Skeletal muscle satellite cell (primary cell): ENCODE measurements around the gene RHOBTB1. TPM values are rescaled to one million over a fixed set of nuclear protein-coding genes. Genes with fewer than 3 reads are reported as not detected.

ENCODE experiments used
- H3K27me3 ChIP-seq: 2 replicates; pipeline ENCODE4 v1.7.0; 2013; ENCODE audit warnings: low read length; ENCODE audit not compliant: control insufficient read depth, insufficient read depth
- H3K36me3 ChIP-seq: 2 replicates; pipeline ENCODE4 v1.7.0; 2013; ENCODE audit warnings: mild to moderate bottlenecking, control low read depth, low read length; ENCODE audit not compliant: insufficient read depth
- H3K4me1 ChIP-seq: 2 replicates; pipeline ENCODE4 v1.7.0; 2013; ENCODE audit warnings: low read length; ENCODE audit not compliant: control insufficient read depth, insufficient read depth
- H3K4me2 ChIP-seq: 2 replicates; pipeline ENCODE4 v1.7.0; 2013; ENCODE audit warnings: mild to moderate bottlenecking, low read length
- H3K4me3 ChIP-seq: 2 replicates; pipeline ENCODE4 v1.7.0; 2013; ENCODE audit warnings: low read length
- H3K9ac ChIP-seq: 2 replicates; pipeline ENCODE4 v1.7.0; 2013; ENCODE audit warnings: mild to moderate bottlenecking, low read depth, low read length, moderate library complexity
- H3K9me3 ChIP-seq: replicated peaks from 2 replicates; pipeline ENCODE4 v1.7.0; 2013; ENCODE audit warnings: mild to moderate bottlenecking, control low read depth, low read length
- total RNA-seq: library from RNA; depleted of rRNA; stranded (reverse); fragments of >200 nt; gene quantifications from 2 replicates; pipeline ENCODE4 v1.2.3, GENCODE V29; 2012; rRNA removed

The RHOBTB1 gene, protein sequence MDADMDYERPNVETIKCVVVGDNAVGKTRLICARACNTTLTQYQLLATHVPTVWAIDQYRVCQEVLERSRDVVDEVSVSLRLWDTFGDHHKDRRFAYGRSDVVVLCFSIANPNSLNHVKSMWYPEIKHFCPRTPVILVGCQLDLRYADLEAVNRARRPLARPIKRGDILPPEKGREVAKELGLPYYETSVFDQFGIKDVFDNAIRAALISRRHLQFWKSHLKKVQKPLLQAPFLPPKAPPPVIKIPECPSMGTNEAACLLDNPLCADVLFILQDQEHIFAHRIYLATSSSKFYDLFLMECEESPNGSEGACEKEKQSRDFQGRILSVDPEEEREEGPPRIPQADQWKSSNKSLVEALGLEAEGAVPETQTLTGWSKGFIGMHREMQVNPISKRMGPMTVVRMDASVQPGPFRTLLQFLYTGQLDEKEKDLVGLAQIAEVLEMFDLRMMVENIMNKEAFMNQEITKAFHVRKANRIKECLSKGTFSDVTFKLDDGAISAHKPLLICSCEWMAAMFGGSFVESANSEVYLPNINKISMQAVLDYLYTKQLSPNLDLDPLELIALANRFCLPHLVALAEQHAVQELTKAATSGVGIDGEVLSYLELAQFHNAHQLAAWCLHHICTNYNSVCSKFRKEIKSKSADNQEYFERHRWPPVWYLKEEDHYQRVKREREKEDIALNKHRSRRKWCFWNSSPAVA
- 6.8 and 11.8 TPM in 2 replicates for total RNA-seq

DNA sequence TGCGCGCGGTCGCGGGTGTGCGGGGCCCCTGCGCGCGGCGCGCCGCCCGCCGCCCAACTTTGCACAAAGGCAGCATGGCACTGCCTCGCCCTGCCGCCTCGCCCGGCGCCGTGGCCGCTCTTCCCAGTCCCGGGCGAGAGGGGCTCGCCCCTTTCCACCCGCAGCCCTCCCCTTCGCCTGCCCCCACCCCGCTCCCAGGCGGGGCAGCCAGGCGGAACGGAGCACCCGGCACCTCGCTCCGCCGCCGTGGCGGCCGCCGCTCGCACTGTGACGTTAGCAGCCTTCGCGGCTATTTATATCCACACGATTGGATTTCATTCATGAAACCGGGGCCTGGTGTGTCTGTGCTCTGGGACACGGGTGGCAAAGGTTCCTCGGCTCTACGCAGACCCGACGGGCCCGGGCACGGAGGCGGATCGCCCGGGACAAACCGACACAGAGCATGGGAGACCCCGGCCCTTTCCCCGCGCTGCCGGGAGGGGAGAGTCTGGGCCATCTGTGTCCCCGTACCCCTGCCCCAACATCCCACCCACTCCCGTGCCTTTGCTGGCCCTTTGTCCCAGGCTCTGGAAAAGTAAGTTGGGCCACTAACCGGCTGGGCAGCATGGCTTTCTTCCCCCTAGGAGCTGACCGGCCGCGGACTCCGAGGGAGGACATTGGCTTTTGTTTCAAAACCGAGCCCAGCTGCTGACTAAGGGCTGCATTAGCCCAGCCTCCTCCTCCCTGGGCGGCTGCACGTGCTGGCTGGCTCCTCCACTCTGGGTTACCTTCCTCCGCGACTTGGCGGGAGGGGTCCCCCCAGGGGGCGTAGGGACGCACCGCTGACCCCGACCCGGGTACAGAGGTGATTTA lies at the start of gene RHOBTB1:
TSS of gene RHOBTB1 (minus strand) at position 128 of the 852 bp plus-strand sequence. CDS start 32,643 bp downstream, outside the sequence.
- peaks cover 26% of the 10 kb centered on the region for H3K4me1 ChIP-seq
- H3K9me3 ChIP-seq, result no peaks in the 10 kb centered on the region
- H3K36me3 ChIP-seq, result no peaks in the 10 kb centered on the region
- peak within 1 kb of the TSS; percentile 82 for H3K4me3 ChIP-seq
- peak within 1 kb of the TSS; percentile 99 for H3K9ac ChIP-seq
- no peaks in the 10 kb centered on the region for H3K27me3 ChIP-seq
- peak within 1 kb of the TSS; percentile 97 for H3K4me2 ChIP-seq

DNA sequence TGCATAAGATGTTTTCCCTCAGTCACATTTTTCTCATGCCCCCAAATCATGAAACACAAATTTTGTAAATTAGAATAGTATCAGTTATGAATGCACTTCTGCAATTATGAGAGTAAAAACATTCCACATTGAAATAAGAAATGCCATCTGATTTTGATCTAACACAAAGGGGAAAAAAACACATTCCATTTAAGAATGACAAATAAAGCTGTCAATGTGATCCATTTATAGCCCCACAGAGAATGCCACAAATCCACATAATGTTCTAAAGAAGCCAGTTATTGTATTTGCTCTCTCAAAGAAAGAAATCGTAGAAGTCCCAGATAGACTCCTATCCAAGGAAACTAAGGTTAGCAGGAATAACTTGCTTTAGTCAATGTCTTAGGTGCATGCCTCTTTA lies 48.7 kb upstream of the RHOBTB1 start:
- no peaks in the 10 kb centered on the region for H3K36me3 ChIP-seq
- no peak overlapping the region for H3K4me3 ChIP-seq
- no peaks in the 10 kb centered on the region for H3K4me1 ChIP-seq
- H3K9ac ChIP-seq, result no peak overlapping the region
- no peak overlapping the region for H3K4me2 ChIP-seq
- no peaks in the 10 kb centered on the region for H3K9me3 ChIP-seq
- H3K27me3 ChIP-seq, result no peaks in the 10 kb centered on the region

DNA sequence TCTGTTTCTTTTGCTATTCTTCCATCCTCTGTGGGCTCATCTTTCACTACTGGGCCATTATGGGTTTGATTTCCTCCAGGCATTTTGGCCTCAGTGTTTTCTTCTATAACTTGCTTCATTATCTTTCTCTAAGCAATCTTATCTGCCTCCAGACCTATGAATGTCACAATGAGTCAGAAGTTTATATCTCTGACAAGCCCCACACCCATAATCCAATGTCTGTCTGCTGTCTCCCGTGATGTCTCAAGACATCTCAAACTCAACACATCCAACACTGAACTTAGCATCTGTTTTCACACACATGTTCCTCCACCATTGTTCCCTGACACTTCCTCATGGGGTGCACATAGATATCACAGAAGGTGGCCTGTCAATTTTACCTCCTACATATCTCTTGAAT lies 46.7 kb upstream of the RHOBTB1 start:
- Histone ChIP-seq H3K4me2 (no peak overlapping the region), H3K4me3 (no peak overlapping the region), H3K9ac (no peak overlapping the region), H3K36me3 (no peaks in the 10 kb centered on the region), H3K27me3 (no peaks in the 10 kb centered on the region), H3K4me1 (peaks cover 7% of the 10 kb centered on the region), H3K9me3 (no peaks in the 10 kb centered on the region)

DNA sequence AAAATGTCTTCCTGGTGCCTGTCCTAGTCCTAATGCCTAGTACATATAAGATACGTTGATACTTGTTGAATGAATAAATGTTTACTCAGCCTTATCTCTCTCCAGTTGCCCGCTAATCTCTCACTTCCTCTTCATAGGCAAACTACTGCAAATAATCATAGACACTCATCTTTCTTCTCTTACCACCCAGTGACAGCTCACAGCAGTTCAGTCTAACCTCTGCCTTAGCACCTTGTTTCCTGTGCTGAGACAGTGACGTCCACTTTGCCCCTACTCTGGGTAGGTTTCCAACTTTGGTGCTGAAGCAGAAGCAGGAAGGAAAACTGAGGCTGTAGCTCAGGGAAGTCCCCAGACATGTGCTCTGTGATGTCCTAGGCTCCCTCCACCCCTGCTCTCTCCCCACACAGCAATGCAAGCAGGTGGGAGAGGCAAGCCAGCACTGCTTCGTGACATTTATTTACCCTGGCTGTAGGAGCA lies 45.5 kb upstream of the RHOBTB1 start:
- H3K27me3 ChIP-seq, result no peaks in the 10 kb centered on the region
- no peak overlapping the region for H3K4me2 ChIP-seq
- H3K4me1 ChIP-seq, result peaks cover 7% of the 10 kb centered on the region
- no peak overlapping the region for H3K9ac ChIP-seq
- H3K36me3 ChIP-seq, result no peaks in the 10 kb centered on the region
- no peak overlapping the region for H3K4me3 ChIP-seq
- H3K9me3 ChIP-seq, result no peaks in the 10 kb centered on the region

DNA sequence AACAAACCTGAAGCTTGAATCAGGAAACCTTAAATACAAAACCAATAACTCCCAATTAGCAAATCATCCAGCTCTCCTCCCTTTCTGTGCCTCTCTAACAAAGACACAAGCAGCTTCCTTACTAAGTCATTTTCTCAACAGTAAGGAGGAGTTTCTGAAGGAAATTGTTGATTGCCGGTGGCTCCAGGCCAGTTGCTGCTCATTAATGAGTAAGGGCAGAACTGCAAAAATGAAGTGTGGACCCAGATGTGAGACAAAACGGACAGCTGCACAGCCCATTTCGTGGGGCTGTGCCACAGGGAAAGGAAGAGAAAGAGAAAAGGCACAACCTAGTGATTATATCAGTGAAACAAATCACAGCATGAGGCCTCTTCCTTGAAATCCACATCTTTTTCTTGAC lies 42.8 kb upstream of the RHOBTB1 start:
- H3K36me3 ChIP-seq, result no peaks in the 10 kb centered on the region
- no peak overlapping the region for H3K4me3 ChIP-seq
- H3K9me3 ChIP-seq, result no peaks in the 10 kb centered on the region
- no peak overlapping the region for H3K4me2 ChIP-seq
- H3K9ac ChIP-seq, result no peak overlapping the region
- no peaks in the 10 kb centered on the region for H3K27me3 ChIP-seq
- peaks cover 7% of the 10 kb centered on the region for H3K4me1 ChIP-seq

DNA sequence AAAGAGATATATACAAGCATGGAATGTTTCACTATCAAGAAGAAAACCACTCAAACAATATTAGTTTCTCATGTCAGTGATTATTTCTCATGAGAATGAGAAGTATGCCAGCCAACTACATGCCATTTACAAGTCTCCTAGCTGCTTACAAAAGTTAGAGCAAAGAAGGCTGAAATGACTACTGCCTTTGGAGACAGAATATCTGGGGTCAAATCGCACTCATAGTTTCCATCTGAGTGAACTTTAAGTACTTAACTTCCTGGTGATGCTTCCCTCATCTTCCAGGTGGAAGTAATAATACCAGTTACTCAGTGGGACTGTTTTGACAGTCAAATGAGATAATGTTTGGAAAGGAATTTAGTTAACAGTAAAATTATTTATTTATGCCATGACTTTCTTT lies 42.0 kb upstream of the RHOBTB1 start:
- H3K36me3 ChIP-seq, result no peaks in the 10 kb centered on the region
- no peak overlapping the region for H3K4me2 ChIP-seq
- peaks cover 11% of the 10 kb centered on the region for H3K4me1 ChIP-seq
- no peaks in the 10 kb centered on the region for H3K9me3 ChIP-seq
- no peak overlapping the region for H3K9ac ChIP-seq
- no peak overlapping the region for H3K4me3 ChIP-seq
- H3K27me3 ChIP-seq, result no peaks in the 10 kb centered on the region

DNA sequence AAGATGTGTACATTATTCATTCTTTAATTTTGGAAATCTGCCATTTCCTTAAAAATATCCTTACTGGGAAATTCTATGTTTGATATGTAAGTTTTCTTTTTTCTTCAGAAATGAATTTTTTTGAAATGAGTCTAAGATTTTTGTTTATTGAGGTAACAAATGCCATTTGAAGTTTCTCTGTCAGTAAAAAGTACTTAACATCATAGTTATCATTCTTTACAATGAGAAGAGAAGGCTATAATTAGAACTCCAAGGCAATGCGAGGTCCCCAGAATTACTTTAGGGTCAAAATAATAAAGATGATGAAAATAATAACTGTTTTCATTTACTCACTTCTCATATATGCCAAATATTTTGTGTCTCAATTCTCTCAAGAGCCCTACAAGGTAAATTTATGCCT lies 37.0 kb upstream of the RHOBTB1 start:
- no peaks in the 10 kb centered on the region for H3K27me3 ChIP-seq
- no peak overlapping the region for H3K9ac ChIP-seq
- H3K36me3 ChIP-seq, result no peaks in the 10 kb centered on the region
- H3K4me3 ChIP-seq, result no peak overlapping the region
- peaks cover 31% of the 10 kb centered on the region for H3K4me1 ChIP-seq
- no peaks in the 10 kb centered on the region for H3K9me3 ChIP-seq
- no peak overlapping the region for H3K4me2 ChIP-seq

DNA sequence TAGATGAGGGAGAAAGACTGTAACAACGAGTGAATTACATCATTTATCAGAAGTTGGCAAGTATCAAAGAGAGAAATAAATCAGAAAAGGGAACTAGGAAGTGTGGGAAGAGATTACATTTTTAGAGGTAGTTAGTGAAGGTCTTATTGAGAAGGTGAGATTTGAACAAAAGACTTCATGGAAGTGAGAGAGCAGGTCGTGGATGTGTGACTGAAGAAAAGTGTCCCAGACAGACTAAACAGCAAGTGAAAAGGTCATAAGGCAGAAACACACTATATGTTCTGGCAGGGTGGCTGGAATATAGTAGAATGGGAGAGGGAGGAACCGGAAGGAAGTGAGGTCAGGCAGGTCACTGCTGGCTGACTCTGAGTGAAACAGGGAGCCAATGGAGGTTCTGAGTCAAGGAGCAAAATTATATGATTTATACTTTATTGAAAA lies 35.7 kb upstream of the RHOBTB1 start:
- Histone ChIP-seq H3K4me3 (no peak overlapping the region), H3K27me3 (no peaks in the 10 kb centered on the region), H3K4me2 (no peak overlapping the region), H3K9me3 (no peaks in the 10 kb centered on the region), H3K36me3 (no peaks in the 10 kb centered on the region), H3K4me1 (peaks cover 42% of the 10 kb centered on the region), H3K9ac (no peak overlapping the region)

DNA sequence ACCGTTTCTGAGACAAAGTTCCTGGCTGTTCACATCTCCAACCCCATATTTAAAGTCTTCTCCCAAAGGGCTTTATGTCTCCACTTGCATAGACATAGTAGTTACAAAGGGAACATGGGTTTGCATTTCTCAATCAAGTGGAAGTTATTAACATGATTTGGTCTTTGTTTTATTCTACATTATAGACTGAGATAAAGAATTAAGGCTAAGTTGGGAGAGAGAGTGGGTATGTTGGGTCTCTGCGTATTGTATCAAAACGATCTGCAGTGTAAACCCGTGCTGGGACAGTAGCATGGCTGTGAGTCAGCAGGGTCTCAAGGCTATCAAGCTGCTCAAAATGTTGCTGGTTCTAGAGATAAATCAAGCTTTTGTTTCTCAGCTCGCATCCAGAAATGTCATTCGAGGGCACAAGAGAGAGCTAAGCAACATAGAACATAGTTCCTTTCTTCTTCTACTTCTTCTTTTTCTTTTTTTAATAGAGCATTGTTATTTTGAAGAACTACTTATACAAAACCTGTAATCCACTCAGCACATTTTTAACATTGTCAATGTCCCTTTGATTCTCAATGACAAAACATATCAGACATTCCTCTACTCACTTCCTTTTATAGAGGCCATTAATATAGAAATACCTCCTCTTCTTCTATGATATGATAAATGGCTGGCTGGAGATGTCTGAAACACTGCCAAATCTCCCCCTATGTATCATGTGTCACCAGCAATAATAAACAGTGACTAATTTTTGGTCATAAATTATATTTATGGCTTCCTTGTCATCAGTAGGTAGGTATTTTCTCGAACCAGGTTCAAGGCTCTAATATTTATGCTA lies 34.5 kb upstream of the RHOBTB1 start:
- Histone ChIP-seq H3K4me2 (no peak overlapping the region), H3K36me3 (no peaks in the 10 kb centered on the region), H3K9ac (no peak overlapping the region), H3K27me3 (no peaks in the 10 kb centered on the region), H3K4me1 (peaks cover 50% of the 10 kb centered on the region), H3K4me3 (no peak overlapping the region), H3K9me3 (no peaks in the 10 kb centered on the region)

DNA sequence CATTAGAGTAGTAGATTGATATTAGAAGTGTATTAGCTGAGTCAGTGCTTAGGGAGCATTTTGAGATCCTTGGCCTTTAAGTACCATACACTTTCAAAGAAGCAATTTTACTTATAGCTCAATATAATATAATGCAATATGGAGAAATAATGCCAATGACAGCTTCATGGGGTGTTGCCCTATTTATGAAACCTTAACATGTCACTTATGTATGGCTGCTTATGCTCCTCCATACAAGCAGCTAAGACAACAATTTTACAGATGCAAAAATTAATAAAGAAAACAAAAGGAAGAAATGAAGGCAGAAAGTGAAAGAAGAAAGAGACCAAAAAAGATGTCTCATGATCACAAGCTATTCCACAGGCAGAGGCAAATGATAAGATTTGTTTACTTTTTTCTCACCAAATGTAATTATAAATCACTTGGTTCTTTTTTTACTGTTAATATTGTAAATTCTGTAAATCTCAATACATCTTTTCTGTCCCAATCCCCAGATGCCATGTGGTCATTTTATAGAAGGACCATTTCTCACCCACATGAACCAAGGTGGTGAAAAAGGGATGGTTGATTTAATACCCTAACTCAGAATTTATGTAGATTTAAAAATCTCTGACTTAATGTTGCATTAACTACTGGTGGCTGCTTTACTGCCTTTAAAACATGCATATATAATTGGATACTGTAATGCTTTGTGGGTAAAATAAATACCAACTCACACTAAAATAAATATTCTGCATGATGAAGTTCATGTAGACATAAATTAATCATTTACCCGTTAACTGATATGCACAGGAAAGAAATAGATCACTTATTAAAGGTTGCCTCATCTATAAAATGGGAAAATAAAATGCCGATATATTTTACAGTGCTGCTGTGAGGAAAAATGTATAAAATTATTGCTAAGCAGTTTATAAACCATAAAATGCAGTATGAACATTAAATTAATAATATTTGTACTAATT lies 33.5 kb upstream of the RHOBTB1 start:
- Histone ChIP-seq H3K9me3 (no peaks in the 10 kb centered on the region), H3K4me1 (peaks cover 50% of the 10 kb centered on the region), H3K27me3 (no peaks in the 10 kb centered on the region), H3K36me3 (no peaks in the 10 kb centered on the region), H3K4me3 (no peak overlapping the region), H3K4me2 (no peak overlapping the region), H3K9ac (no peak overlapping the region)
